Omental fat pad (tissue), 4 donors: ENCODE measurements around the gene ARHGEF12. TPM values are rescaled to one million over a fixed set of nuclear protein-coding genes. Genes with fewer than 3 reads are reported as not detected.

Source experiments
- ATAC-seq: fragments of 150-250 bp; one replicate; pipeline ENCODE4 v1.9.1; 2016; ENCODE audit warnings: mild to moderate bottlenecking, moderate library complexity; ENCODE audit not compliant: low FRiP score
- DNase-seq: peaks from one replicate; pipeline ENCODE4 v3.0.0-alpha.2; 2019; ENCODE audit warnings: low spot score
- CTCF ChIP-seq, 3 donors: fragments of 450-650 bp; IDR thresholded peaks; one replicate each; pipeline ENCODE4 v1.5.1; 2016 to 2017; ENCODE audit warnings: antibody characterized with exemption in 3 of 3, mild to moderate bottlenecking in 3 of 3, moderate library complexity in 2 of 3
- total RNA-seq, 4 donors: library from RNA; depleted of rRNA; stranded (reverse); fragments of >200 nt; gene quantifications; one replicate each; pipeline ENCODE4 v1.1.0, GENCODE V29; 2016

The ARHGEF12 gene
- total RNA-seq, 4 donors from 2014 or later, result 69.8 to 137 (median 75.2) TPM

GRCh38 chr11:120455487-120455886 is 119.3 kb downstream of the ARHGEF12 start:
- TF ChIP-seq CTCF (IDR thresholded peaks at IDR 0.05), result no peak
- DNase-seq, result no peak
- no peak for ATAC-seq

DNA sequence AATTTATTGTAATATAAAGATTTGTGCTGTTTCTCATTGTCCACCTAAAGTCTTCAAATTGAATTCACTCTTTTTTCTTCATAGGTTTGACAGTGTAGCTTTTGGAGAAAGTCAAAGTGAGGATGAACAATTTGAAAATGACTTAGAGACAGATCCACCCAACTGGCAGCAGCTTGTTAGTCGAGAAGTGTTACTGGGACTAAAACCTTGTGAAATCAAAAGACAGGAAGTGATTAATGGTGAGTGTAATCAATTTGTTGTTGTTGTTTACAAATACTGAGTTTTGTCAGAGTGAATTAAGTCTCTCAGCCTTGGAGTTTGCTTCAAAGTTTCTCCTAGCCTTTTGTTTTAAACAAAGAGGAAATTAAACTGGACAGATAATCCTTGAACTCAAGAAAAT is 121.8 kb downstream of the ARHGEF12 start:
- no peak for TF ChIP-seq CTCF (IDR thresholded peaks at IDR 0.05)
- ATAC-seq, result no peak

GRCh38 chr11:120462825-120463224 is 126.6 kb downstream of the ARHGEF12 start:
- no peak for TF ChIP-seq CTCF (IDR thresholded peaks at IDR 0.05)
- no peak for ATAC-seq
- no peak for DNase-seq

More for the DNA sequence above, 121.8 kb downstream of the ARHGEF12 start:
- DNase-seq, result no peak

DNA sequence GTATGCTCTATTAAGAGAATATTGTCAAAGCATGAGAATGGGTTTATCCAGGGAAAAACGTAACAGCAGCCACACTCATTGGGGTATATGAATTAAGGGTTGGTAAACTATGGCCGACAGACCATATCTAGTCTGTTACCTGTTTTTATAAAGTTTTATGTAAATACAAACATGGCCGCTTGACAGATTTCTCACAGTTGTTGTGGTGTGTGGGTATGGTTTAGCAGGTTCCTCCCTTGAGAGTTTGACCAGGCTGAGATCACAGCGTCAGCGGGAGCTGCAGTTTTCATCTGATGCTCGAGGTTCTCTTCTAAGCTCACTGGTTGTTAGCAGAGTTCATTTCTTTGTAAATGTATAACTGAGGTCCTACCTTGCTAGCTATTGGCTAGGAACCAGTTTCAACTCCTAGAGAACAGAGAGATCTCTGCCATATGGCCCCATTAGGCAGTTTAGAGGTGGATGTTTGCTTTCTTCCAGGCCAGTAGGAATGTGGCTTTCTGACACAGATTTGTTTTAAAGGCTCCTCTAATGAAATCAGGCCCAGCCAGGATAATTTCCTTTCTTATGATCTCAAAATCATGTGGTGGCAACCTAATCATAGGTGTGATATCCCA is 129.8 kb downstream of the ARHGEF12 start:
- no peak for TF ChIP-seq CTCF (IDR thresholded peaks at IDR 0.05)
- DNase-seq, result no peak
- no peak for ATAC-seq

DNA sequence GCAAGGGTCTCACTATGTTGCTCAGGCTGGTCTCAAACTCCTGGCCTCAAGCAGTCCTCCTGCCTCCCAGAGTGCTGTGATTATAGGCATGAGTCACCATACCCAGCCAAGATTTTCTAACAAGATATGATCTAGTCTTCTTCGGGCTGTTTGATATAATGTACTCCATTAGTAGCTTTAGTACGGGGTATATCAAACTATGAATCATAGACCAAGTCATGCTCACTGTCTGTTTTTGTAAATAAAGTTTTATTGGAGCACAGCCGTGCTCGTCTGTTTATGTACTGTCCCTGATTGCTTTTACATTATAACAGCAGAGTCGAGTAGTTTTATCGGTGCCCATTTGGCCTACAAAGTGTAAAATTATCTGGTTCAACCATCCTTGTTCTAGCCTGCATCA is 131.4 kb downstream of the ARHGEF12 start:
- no peak for TF ChIP-seq CTCF (IDR thresholded peaks at IDR 0.05)
- DNase-seq, result no peak
- no peak for ATAC-seq

- DNase-seq (no peak), ATAC-seq (no peak)
- no peak for TF ChIP-seq CTCF (IDR thresholded peaks at IDR 0.05)
Measured at GRCh38 chr11:120471131-120471530, 134.9 kb downstream of the ARHGEF12 start.

- no peak for TF ChIP-seq CTCF (IDR thresholded peaks at IDR 0.05)
- ATAC-seq (no peak), DNase-seq (no peak)
Measured at GRCh38 chr11:120471994-120472393, 135.8 kb downstream of the ARHGEF12 start.
